Measurements from ENCODE around the gene ADARB1. TPM values are rescaled to one million over a fixed set of nuclear protein-coding genes. Genes with fewer than 3 reads are reported as not detected.

Gene ADARB1
- total RNA-seq, 1 experiment from 2014 or later = 31.9 TPM

DNA sequence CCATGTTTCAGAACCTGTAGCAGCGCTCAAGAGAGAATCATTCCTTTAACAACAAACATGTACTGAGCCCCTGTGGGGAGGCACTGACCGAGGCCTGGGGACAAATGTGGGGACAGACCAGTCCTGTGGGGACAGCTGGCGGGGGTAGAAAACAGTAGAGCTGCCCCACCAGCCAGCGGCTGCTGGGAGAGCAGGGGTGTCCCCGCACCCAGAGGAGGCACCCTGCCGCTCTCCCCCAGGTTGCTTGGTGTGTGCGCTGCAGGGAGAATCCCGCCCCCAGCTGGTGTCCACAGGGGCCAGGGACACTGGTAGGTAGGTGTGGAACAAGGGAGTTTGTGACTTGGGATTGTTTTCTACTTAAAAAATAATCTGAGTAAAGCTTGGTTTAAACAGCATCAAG is 62.1 kb downstream of the ADARB1 start:
- peak overlapping the region; percentile 63 for H3K27ac ChIP-seq (ENCODE audit: low read depth, low read length, poor library complexity, severe bottlenecking)
- intact Hi-C loops (cut with micrococcal nuclease; ENCODE audit: unreplicated experiment) = loop anchor here (5.0 kb wide), 2 partner anchors 189 to 244 kb away; no protein-coding TSS in a partner anchor
- BruUV-seq (replicated peaks) = no TSS peak
- ChIA-PET CTCF (interaction anchor here (0.6 to 3.3 kb wide), 7 partner anchors 7 to 626 kb away, joined by 3 to 25 read pairs (median 5); no protein-coding TSS in a partner anchor), POLR2A (ENCODE audit: low non-redundant PET) (no interaction called here)
- H3K36me3 ChIP-seq (ENCODE audit: insufficient read depth, low read length, poor library complexity, severe bottlenecking) = no peaks in the 10 kb centered on the region
- peaks cover 32% of the 10 kb centered on the region for H3K4me1 ChIP-seq (ENCODE audit: insufficient read depth, low read length, poor library complexity, severe bottlenecking)
- H3K27me3 ChIP-seq (replicated peaks; ENCODE audit: insufficient read depth, low read depth, low read length, poor library complexity) = no peaks in the 10 kb centered on the region
- no peak for DNase-seq (ENCODE audit: low spot score)
- no peaks in the 10 kb centered on the region for H3K9me3 ChIP-seq (ENCODE audit: low read depth, low read length, poor library complexity, severe bottlenecking)
- H3K4me3 ChIP-seq (ENCODE audit: low read depth, low read length, poor library complexity, severe bottlenecking) = no peak overlapping the region
- TF ChIP-seq, protein P1, sequence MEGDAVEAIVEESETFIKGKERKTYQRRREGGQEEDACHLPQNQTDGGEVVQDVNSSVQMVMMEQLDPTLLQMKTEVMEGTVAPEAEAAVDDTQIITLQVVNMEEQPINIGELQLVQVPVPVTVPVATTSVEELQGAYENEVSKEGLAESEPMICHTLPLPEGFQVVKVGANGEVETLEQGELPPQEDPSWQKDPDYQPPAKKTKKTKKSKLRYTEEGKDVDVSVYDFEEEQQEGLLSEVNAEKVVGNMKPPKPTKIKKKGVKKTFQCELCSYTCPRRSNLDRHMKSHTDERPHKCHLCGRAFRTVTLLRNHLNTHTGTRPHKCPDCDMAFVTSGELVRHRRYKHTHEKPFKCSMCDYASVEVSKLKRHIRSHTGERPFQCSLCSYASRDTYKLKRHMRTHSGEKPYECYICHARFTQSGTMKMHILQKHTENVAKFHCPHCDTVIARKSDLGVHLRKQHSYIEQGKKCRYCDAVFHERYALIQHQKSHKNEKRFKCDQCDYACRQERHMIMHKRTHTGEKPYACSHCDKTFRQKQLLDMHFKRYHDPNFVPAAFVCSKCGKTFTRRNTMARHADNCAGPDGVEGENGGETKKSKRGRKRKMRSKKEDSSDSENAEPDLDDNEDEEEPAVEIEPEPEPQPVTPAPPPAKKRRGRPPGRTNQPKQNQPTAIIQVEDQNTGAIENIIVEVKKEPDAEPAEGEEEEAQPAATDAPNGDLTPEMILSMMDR (conservative IDR thresholded peaks at IDR 0.05; ENCODE audit: low read depth, low read length) = no peak
- TF ChIP-seq EZH2 (IDR thresholded peaks at IDR 0.05; ENCODE audit: borderline replicate concordance, low read depth, low read length, poor library complexity, severe bottlenecking) = no peak

DNA sequence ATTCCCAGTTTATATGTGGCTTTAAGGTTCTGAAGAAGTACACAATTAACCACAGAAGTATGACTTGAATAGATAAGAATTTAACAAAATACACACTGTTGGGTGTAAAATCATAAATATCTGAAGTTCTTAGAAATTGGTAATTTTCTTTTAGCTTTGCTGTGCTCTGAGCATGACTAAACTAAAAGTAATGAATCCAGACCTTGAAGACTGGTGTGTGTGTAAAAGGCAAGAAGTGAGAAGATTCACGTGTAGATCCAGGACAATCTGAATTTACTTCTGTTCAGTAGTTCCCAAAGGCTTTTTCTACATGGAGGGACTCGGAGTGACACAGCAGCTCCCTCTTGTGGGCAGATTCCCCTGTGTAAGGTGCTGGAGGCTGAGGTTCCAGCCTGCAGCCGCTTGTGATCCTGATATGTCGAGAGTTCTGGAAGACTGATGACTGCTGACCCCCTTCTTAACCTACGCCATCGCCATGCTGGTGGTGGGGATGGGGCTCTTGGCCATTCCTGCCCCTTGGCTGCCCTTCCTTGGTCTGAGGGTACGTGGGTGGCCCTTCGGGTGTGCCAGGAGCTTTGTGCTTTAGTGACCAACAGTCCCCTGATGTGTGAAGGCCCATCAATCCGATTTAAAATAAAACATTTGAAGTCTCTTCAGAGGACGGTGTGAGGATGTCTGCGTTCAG is 62.7 kb downstream of the ADARB1 start:
- H3K4me1 ChIP-seq (ENCODE audit: insufficient read depth, low read length, poor library complexity, severe bottlenecking) = peaks cover 31% of the 10 kb centered on the region
- no peaks in the 10 kb centered on the region for H3K27me3 ChIP-seq (replicated peaks; ENCODE audit: insufficient read depth, low read depth, low read length, poor library complexity)
- H3K27ac ChIP-seq (ENCODE audit: low read depth, low read length, poor library complexity, severe bottlenecking) = peak overlapping the region; percentile 63
- intact Hi-C loops (cut with micrococcal nuclease; ENCODE audit: unreplicated experiment) = loop anchor here (5.0 kb wide), 2 partner anchors 190 to 245 kb away; no protein-coding TSS in a partner anchor
- no peak for TF ChIP-seq EZH2 (IDR thresholded peaks at IDR 0.05; ENCODE audit: borderline replicate concordance, low read depth, low read length, poor library complexity, severe bottlenecking)
- TF ChIP-seq, protein P1 (conservative IDR thresholded peaks at IDR 0.05; ENCODE audit: low read depth, low read length) = peak; percentile 94
- no TSS peak for BruUV-seq (replicated peaks)
- ChIA-PET CTCF (interaction anchor here (0.6 to 3.3 kb wide), 9 partner anchors 8 to 626 kb away, joined by 3 to 25 read pairs (median 4); no protein-coding TSS in a partner anchor), POLR2A (ENCODE audit: low non-redundant PET) (no interaction called here)
- peak; percentile 90 for DNase-seq (ENCODE audit: low spot score)
- no peaks in the 10 kb centered on the region for H3K36me3 ChIP-seq (ENCODE audit: insufficient read depth, low read length, poor library complexity, severe bottlenecking)
- no peak overlapping the region for H3K4me3 ChIP-seq (ENCODE audit: low read depth, low read length, poor library complexity, severe bottlenecking)
- H3K9me3 ChIP-seq (ENCODE audit: low read depth, low read length, poor library complexity, severe bottlenecking) = no peaks in the 10 kb centered on the region

DNA sequence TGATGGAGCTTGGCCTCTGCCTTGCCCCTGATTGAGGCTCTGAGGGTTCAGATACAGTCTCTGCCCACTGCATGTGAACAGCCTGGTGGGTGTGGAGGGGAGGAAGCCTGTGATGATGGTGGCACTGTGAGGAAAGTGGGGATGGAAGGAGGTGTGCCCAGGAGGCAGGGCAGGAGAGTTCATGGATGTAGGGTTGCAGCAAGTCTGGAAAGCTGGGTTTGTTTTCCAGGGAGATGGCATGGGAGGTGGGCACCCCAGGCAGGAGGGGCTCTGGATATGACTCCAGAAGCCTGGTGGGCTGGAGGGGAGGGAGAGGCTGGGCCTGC is 63.2 kb downstream of the ADARB1 start:
- no peak for DNase-seq (ENCODE audit: low spot score)
- CTCF ChIA-PET = interaction anchor here (1.1 to 3.3 kb wide), 8 partner anchors 8 to 344 kb away, joined by 3 to 25 read pairs (median 6); no protein-coding TSS in a partner anchor
- H3K27ac ChIP-seq (ENCODE audit: low read depth, low read length, poor library complexity, severe bottlenecking) = no peak overlapping the region
- intact Hi-C loops (cut with micrococcal nuclease; ENCODE audit: unreplicated experiment) = loop anchor here (5.0 kb wide), 2 partner anchors 190 to 245 kb away; no protein-coding TSS in a partner anchor
- no peaks in the 10 kb centered on the region for H3K27me3 ChIP-seq (replicated peaks; ENCODE audit: insufficient read depth, low read depth, low read length, poor library complexity)
- POLR2A ChIA-PET (ENCODE audit: low non-redundant PET) = no interaction called here
- no peaks in the 10 kb centered on the region for H3K9me3 ChIP-seq (ENCODE audit: low read depth, low read length, poor library complexity, severe bottlenecking)
- no peak for TF ChIP-seq EZH2 (IDR thresholded peaks at IDR 0.05; ENCODE audit: borderline replicate concordance, low read depth, low read length, poor library complexity, severe bottlenecking)
- TF ChIP-seq, protein P1 (conservative IDR thresholded peaks at IDR 0.05; ENCODE audit: low read depth, low read length) = no peak
- H3K4me1 ChIP-seq (ENCODE audit: insufficient read depth, low read length, poor library complexity, severe bottlenecking) = peaks cover 26% of the 10 kb centered on the region
- BruUV-seq (replicated peaks) = no TSS peak
- no peaks in the 10 kb centered on the region for H3K36me3 ChIP-seq (ENCODE audit: insufficient read depth, low read length, poor library complexity, severe bottlenecking)
- H3K4me3 ChIP-seq (ENCODE audit: low read depth, low read length, poor library complexity, severe bottlenecking) = no peak overlapping the region
